T-cell (primary cell): ENCODE results near the gene DTX3. TPM values are rescaled to one million over a fixed set of nuclear protein-coding genes. Genes with fewer than 3 reads are reported as not detected.

Experiments
- total RNA-seq, 35 experiments: library from RNA in 6 of 35; stranded (reverse) in 6 of 35; fragments of 120-200 nt in 1 of 35; gene quantifications; one replicate each; pipeline versions ENCODE4 v1.2.1 to v1.2.4 and lab custom pipeline; 2013 to 2026

The DTX3 gene
- total RNA-seq, 5 donors from 2014 or later (not counting 1 experiment from before 2014, with no cell fraction given): 27.1 to 37.2 (median 30.4) TPM

Other genes with a start within 250 kb of the DTX3 start
- 100 to 1,000 TPM in 2 of 5 donors, 10 to 100 TPM in 3; 88.3 to 122 (median 94.7) TPM for gene R3HDM2, start 173.8 kb upstream of the DTX3 start, total RNA-seq
- gene INHBC, start 170.0 kb upstream of the DTX3 start, total RNA-seq: under 1 TPM in 3 of 5 donors, not detected in 2; 0.13 to 0.23 (median 0.18) TPM
- under 1 TPM in 3 of 5 donors, not detected in 2; 0.09 to 0.13 (median 0.12) TPM for gene INHBE, start 149.5 kb upstream of the DTX3 start, total RNA-seq
- 1 to 10 TPM in 2 of 5 donors, under 1 TPM in 3; 0.53 to 1.6 (median 0.82) TPM for gene GLI1, start 145.0 kb upstream of the DTX3 start, total RNA-seq
- gene ARHGAP9, start 125.0 kb upstream of the DTX3 start, total RNA-seq: 100 to 1,000 TPM; 198 to 413 (median 243) TPM
- 100 to 1,000 TPM; 167 to 350 (median 320) TPM for gene MARS1, start 116.8 kb upstream of the DTX3 start, total RNA-seq
- 10 to 100 TPM; 34.5 to 93.5 (median 40.7) TPM for gene DDIT3, start 84.3 kb upstream of the DTX3 start, total RNA-seq
- 100 to 1,000 TPM; 109 to 122 (median 114) TPM for gene MBD6, start 82.0 kb upstream of the DTX3 start, total RNA-seq
- 10 to 100 TPM; 60.1 to 81.9 (median 71.5) TPM for gene DCTN2, start 57.6 kb upstream of the DTX3 start, total RNA-seq
- 1 to 10 TPM in 2 of 5 donors, under 1 TPM in 3; 0.83 to 1.8 (median 0.92) TPM for gene KIF5A, start 54.8 kb upstream of the DTX3 start, total RNA-seq
- 10 to 100 TPM; 21.7 to 30.9 (median 27.9) TPM for gene PIP4K2C, start 13.6 kb upstream of the DTX3 start, total RNA-seq
- 1 to 10 TPM in 1 of 5 donors, under 1 TPM in 4; 0.67 to 1.4 (median 0.84) TPM for gene ARHGEF25, start 6.6 kb downstream of the DTX3 start, total RNA-seq
- gene B4GALNT1, start 28.4 kb downstream of the DTX3 start, total RNA-seq: under 1 TPM in 3 of 5 donors, not detected in 2; 0.16 to 0.54 (median 0.26) TPM
- 100 to 1,000 TPM; 135 to 181 (median 164) TPM for gene OS9, start 89.3 kb downstream of the DTX3 start, total RNA-seq
- 10 to 100 TPM; 43.2 to 74.6 (median 66.4) TPM for gene AGAP2, start 133.9 kb downstream of the DTX3 start, total RNA-seq
- gene TSPAN31, start 140.2 kb downstream of the DTX3 start, total RNA-seq: 10 to 100 TPM; 12.8 to 25.6 (median 15.5) TPM
- gene CDK4, start 147.5 kb downstream of the DTX3 start, total RNA-seq: 10 to 100 TPM; 24.1 to 53.9 (median 46.2) TPM
- gene MARCHF9, start 150.3 kb downstream of the DTX3 start, total RNA-seq: 10 to 100 TPM; 45.4 to 72.9 (median 71.7) TPM
- gene CYP27B1, start 162.3 kb downstream of the DTX3 start, total RNA-seq: 1 to 10 TPM in 3 of 5 donors, under 1 TPM in 2; 0.76 to 2.1 (median 1.2) TPM
- 10 to 100 TPM; 10.3 to 17.4 (median 14.5) TPM for gene METTL1, start 167.3 kb downstream of the DTX3 start, total RNA-seq
- gene EEF1AKMT3, start 167.8 kb downstream of the DTX3 start, total RNA-seq: 1 to 10 TPM; 2.4 to 5.1 (median 3.4) TPM
- gene TSFM, start 178.0 kb downstream of the DTX3 start, total RNA-seq: 10 to 100 TPM; 15.5 to 21.5 (median 20.2) TPM
- gene AVIL, start 213.9 kb downstream of the DTX3 start, total RNA-seq: 10 to 100 TPM in 1 of 5 donors, 1 to 10 TPM in 4; 2.2 to 12.3 (median 8.9) TPM
- 100 to 1,000 TPM; 132 to 246 (median 234) TPM for gene CTDSP2, start 241.9 kb downstream of the DTX3 start, total RNA-seq